Thyroid gland (tissue), 4 donors: ENCODE data around the gene AHNAK2.

Source experiments
- CTCF ChIP-seq, 6 experiments: fragments of 200-600 bp in 3 of 6; fragments of 450-650 bp in 3 of 6; sonication (generic) in 3 of 6; IDR thresholded peaks; one replicate each; pipeline ENCODE4 v1.5.1; 2016 to 2019; ENCODE audit warnings: antibody characterized with exemption in 6 of 6, mild to moderate bottlenecking in 2 of 6, inconsistent platforms in 1 of 6, moderate library complexity in 1 of 6
- POLR2A ChIP-seq, 2 donors: fragments of 450-650 bp; IDR thresholded peaks; one replicate each; pipeline ENCODE4 v1.6.1; 2017; ENCODE audit warnings: antibody characterized with exemption in 2 of 2, mild to moderate bottlenecking in 2 of 2, moderate library complexity in 1 of 2

- TF ChIP-seq POLR2A (IDR thresholded peaks at IDR 0.05) = no peak
- TF ChIP-seq CTCF (IDR thresholded peaks at IDR 0.05) = no peak
These were observed 49.6 kb downstream of the AHNAK2 start for GRCh38 chr14:104928391-104929133.
